Endothelial cell of hepatic sinusoid (primary cell): ENCODE measurements around the gene MAGI1.
"Not testable (repeated sequence)": the region's sequence is repeated elsewhere in the genome, so short reads cannot be mapped to it uniquely, and the experiment has no call there.

Experiments
- in situ Hi-C: cut with HindIII; loops from 2 replicates; pipeline ENCODE4 v1.10.0; 2017; ENCODE audit warnings: low sequenced_read_pairs

MAGI1 gene

GRCh38 chr3:65888196-65888595, 150.5 kb downstream of the MAGI1 start:
- in situ Hi-C loops = loop anchor here (5.0 kb wide), 1 partner anchor 76 kb away; no protein-coding TSS in a partner anchor

GRCh38 chr3:65886391-65886790, 152.3 kb downstream of the MAGI1 start:
- in situ Hi-C loops = loop anchor here (5.0 kb wide), 1 partner anchor 74 kb away; no protein-coding TSS in a partner anchor

- in situ Hi-C loops = no loop called here
Measured at GRCh38 chr3:65884071-65884470, 154.6 kb downstream of the MAGI1 start.

- in situ Hi-C loops = no loop called here
Measured at GRCh38 chr3:65883613-65884012, 155.1 kb downstream of the MAGI1 start.

GRCh38 chr3:65880350-65880749, 158.4 kb downstream of the MAGI1 start:
- in situ Hi-C loops = no loop called here

- in situ Hi-C loops = no loop called here
Measured at GRCh38 chr3:65879372-65879771, 159.3 kb downstream of the MAGI1 start.

- in situ Hi-C loops = no loop called here
Measured at GRCh38 chr3:65878831-65879230, 159.9 kb downstream of the MAGI1 start.

GRCh38 chr3:65877160-65877559, 161.6 kb downstream of the MAGI1 start:
- in situ Hi-C loops = no loop called here

- in situ Hi-C loops = no loop called here
Measured at GRCh38 chr3:65876028-65876420, 162.7 kb downstream of the MAGI1 start.

- in situ Hi-C loops = no loop called here
Measured at GRCh38 chr3:65875393-65876027, 163.2 kb downstream of the MAGI1 start.

GRCh38 chr3:65873869-65874268, 164.8 kb downstream of the MAGI1 start:
- in situ Hi-C loops = no loop called here

GRCh38 chr3:65873028-65873427, 165.7 kb downstream of the MAGI1 start:
- in situ Hi-C loops = no loop called here

GRCh38 chr3:65871305-65872141, 167.2 kb downstream of the MAGI1 start:
- in situ Hi-C loops = no loop called here

- in situ Hi-C loops = no loop called here
Measured at GRCh38 chr3:65869798-65870197, 168.9 kb downstream of the MAGI1 start.

- in situ Hi-C loops = no loop called here
Measured at GRCh38 chr3:65867463-65868210, 171.1 kb downstream of the MAGI1 start.

- in situ Hi-C loops = no loop called here
Measured at GRCh38 chr3:65864357-65864904, 174.3 kb downstream of the MAGI1 start.

- in situ Hi-C loops = no loop called here
Measured at GRCh38 chr3:65861718-65862117, 177.0 kb downstream of the MAGI1 start.

- in situ Hi-C loops = not testable (repeated sequence)
Measured at GRCh38 chr3:65859612-65860011, 179.1 kb downstream of the MAGI1 start.

- in situ Hi-C loops = no loop called here
Measured at GRCh38 chr3:65858749-65859148, 180.0 kb downstream of the MAGI1 start.

- in situ Hi-C loops = no loop called here
Measured at GRCh38 chr3:65857327-65857726, 181.4 kb downstream of the MAGI1 start.

- in situ Hi-C loops = no loop called here
Measured at GRCh38 chr3:65856907-65857306, 181.8 kb downstream of the MAGI1 start.
